Measurements from ENCODE around the gene NRXN2.

DNA sequence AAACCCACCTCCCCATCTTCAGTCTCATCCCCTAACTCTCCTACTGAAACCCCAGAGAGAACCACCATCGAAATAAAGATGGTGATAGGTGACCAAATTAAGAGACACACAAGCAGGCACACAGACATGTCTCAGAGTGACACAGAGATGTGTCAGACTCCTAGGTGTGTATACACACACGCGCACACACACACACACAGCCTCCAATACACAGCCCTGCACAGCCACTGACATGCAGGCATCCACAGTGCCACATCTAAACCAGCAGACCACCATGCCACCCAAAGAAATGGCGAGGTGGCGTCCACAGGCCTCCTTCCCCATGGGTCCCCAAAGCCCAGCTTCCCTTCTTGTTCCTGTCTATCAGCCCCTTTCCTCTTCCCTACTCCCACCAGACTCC lies 27.4 kb downstream of the NRXN2 start:
- TF ChIP-seq POLR2AphosphoS5 (IDR thresholded peaks at IDR 0.05; ENCODE audit: low read depth, low read length) (no peak), REST (IDR thresholded peaks at IDR 0.05; ENCODE audit: insufficient read depth in 1 of 2, low read depth in 2 of 2, low read length in 2 of 2) (no peak)
